ENCODE measurements around the gene PLAA.
"Not testable (repeated sequence)": the region's sequence is repeated elsewhere in the genome, so short reads cannot be mapped to it uniquely, and the experiment has no call there.

The PLAA gene

GRCh38 chr9:26888271-26888670 lies 58.8 kb downstream of the PLAA start:
- no peak overlapping the region for H3K4me3 ChIP-seq (ENCODE audit: low read depth in 1 of 2, low read length in 2 of 2)
- H3K27me3 ChIP-seq (ENCODE audit: control insufficient read depth in 1 of 2, insufficient read depth in 2 of 2, low read length in 2 of 2), result no peaks in the 10 kb centered on the region
- H3K27ac ChIP-seq (ENCODE audit: low read depth, low read length), result no peak overlapping the region
- H3K36me3 ChIP-seq (ENCODE audit: control insufficient read depth in 1 of 2, insufficient read depth in 2 of 2, low read length in 2 of 2), result peaks cover 2 to 11% of the 10 kb centered on the region in 2 donors
- H3K4me1 ChIP-seq (ENCODE audit: control insufficient read depth in 1 of 2, insufficient read depth in 2 of 2, low read length in 2 of 2), result peaks cover 3 to 9% of the 10 kb centered on the region in 2 donors
- no peaks in the 10 kb centered on the region for H3K9me3 ChIP-seq (ENCODE audit: control insufficient read depth in 1 of 2, low read length in 2 of 2)
- H3K9ac ChIP-seq (ENCODE audit: low read depth in 1 of 2, low read length in 2 of 2), result no peak overlapping the region

DNA sequence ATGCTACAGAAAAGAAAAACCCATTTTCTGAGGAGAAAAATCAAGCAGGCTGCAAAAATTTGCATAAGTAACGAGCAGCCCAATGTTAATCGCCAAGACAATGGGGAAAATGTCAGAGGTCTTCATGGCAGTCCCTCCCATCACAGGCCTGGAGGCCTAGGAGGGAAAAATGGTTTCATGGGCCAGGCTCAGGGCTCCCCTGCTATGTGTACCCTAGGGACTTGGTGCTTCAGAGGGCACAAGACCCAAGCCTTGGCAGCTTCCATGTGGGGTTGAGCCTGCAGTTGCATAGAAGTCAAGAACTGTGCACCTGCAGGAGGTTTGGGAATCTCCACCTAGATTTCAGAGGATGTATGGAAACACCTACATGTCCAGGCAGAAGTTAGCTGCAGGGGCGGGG lies 64.9 kb downstream of the PLAA start:
- Histone ChIP-seq H3K27me3 (ENCODE audit: control insufficient read depth in 1 of 2, insufficient read depth in 2 of 2, low read length in 2 of 2) (no peaks in the 10 kb centered on the region), H3K9me3 (ENCODE audit: control insufficient read depth in 1 of 2, low read length in 2 of 2) (peaks cover 0 to 7% of the 10 kb centered on the region in 2 donors), H3K4me3 (ENCODE audit: low read depth in 1 of 2, low read length in 2 of 2) (no peak overlapping the region), H3K27ac (ENCODE audit: low read depth, low read length) (no peak overlapping the region), H3K9ac (ENCODE audit: low read depth in 1 of 2, low read length in 2 of 2) (no peak overlapping the region), H3K4me1 (ENCODE audit: control insufficient read depth in 1 of 2, insufficient read depth in 2 of 2, low read length in 2 of 2) (no peaks in the 10 kb centered on the region), H3K36me3 (ENCODE audit: control insufficient read depth in 1 of 2, insufficient read depth in 2 of 2, low read length in 2 of 2) (peaks cover 18 to 56% of the 10 kb centered on the region in 2 donors)

DNA sequence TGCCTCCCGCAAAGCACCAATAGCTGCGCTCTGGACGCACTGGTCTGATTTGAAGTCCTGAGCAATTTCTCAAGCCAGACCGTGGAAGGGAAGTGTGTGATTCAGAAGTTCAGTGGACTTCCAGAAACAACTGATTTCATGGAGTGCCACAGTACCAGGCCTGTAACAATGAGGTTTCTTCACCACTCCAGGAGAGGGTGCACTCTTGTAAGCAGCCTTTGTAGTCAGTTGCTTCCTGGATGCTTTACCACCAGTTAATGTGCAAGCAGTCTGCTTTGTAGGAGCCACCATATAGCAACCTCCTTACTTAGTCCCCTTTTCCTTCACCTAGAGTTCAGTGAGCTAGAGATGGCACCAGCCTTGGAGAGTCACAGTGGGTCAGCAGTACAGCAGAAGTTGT lies 66.8 kb downstream of the PLAA start:
- H3K9me3 ChIP-seq (ENCODE audit: control insufficient read depth in 1 of 2, low read length in 2 of 2), result peaks cover 0 to 7% of the 10 kb centered on the region in 2 donors
- no peak overlapping the region for H3K4me3 ChIP-seq (ENCODE audit: low read depth in 1 of 2, low read length in 2 of 2)
- no peaks in the 10 kb centered on the region for H3K4me1 ChIP-seq (ENCODE audit: control insufficient read depth in 1 of 2, insufficient read depth in 2 of 2, low read length in 2 of 2)
- no peaks in the 10 kb centered on the region for H3K27me3 ChIP-seq (ENCODE audit: control insufficient read depth in 1 of 2, insufficient read depth in 2 of 2, low read length in 2 of 2)
- H3K9ac ChIP-seq (ENCODE audit: low read depth in 1 of 2, low read length in 2 of 2), result no peak overlapping the region
- no peak overlapping the region for H3K27ac ChIP-seq (ENCODE audit: low read depth, low read length)
- peaks cover 18 to 56% of the 10 kb centered on the region in 2 donors for H3K36me3 ChIP-seq (ENCODE audit: control insufficient read depth in 1 of 2, insufficient read depth in 2 of 2, low read length in 2 of 2)

GRCh38 chr9:26875155-26875554 lies 71.9 kb downstream of the PLAA start:
- H3K27ac ChIP-seq (ENCODE audit: low read depth, low read length); H3K27me3 ChIP-seq (ENCODE audit: control insufficient read depth in 1 of 2, insufficient read depth in 2 of 2, low read length in 2 of 2); H3K9ac ChIP-seq (ENCODE audit: low read depth in 1 of 2, low read length in 2 of 2); H3K9me3 ChIP-seq (ENCODE audit: control insufficient read depth in 1 of 2, low read length in 2 of 2); H3K4me1 ChIP-seq (ENCODE audit: control insufficient read depth in 1 of 2, insufficient read depth in 2 of 2, low read length in 2 of 2); H3K4me3 ChIP-seq (ENCODE audit: low read depth in 1 of 2, low read length in 2 of 2): not testable (repeated sequence)
- H3K36me3 ChIP-seq (ENCODE audit: control insufficient read depth in 1 of 2, insufficient read depth in 2 of 2, low read length in 2 of 2), result peaks cover 6 to 25% of the 10 kb centered on the region in 2 donors

GRCh38 chr9:26870292-26870691 lies 76.8 kb downstream of the PLAA start:
- Histone ChIP-seq H3K27me3 (ENCODE audit: control insufficient read depth in 1 of 2, insufficient read depth in 2 of 2, low read length in 2 of 2) (no peaks in the 10 kb centered on the region), H3K4me1 (ENCODE audit: control insufficient read depth in 1 of 2, insufficient read depth in 2 of 2, low read length in 2 of 2) (no peaks in the 10 kb centered on the region), H3K4me3 (ENCODE audit: low read depth in 1 of 2, low read length in 2 of 2) (no peak overlapping the region), H3K36me3 (ENCODE audit: control insufficient read depth in 1 of 2, insufficient read depth in 2 of 2, low read length in 2 of 2) (peaks cover 6 to 24% of the 10 kb centered on the region in 2 donors), H3K9me3 (ENCODE audit: control insufficient read depth in 1 of 2, low read length in 2 of 2) (no peaks in the 10 kb centered on the region), H3K27ac (ENCODE audit: low read depth, low read length) (no peak overlapping the region), H3K9ac (ENCODE audit: low read depth in 1 of 2, low read length in 2 of 2) (no peak overlapping the region)

- H3K4me3 ChIP-seq (ENCODE audit: low read depth in 1 of 2, low read length in 2 of 2), result no peak overlapping the region
- no peaks in the 10 kb centered on the region for H3K4me1 ChIP-seq (ENCODE audit: control insufficient read depth in 1 of 2, insufficient read depth in 2 of 2, low read length in 2 of 2)
- no peak overlapping the region for H3K27ac ChIP-seq (ENCODE audit: low read depth, low read length)
- H3K27me3 ChIP-seq (ENCODE audit: control insufficient read depth in 1 of 2, insufficient read depth in 2 of 2, low read length in 2 of 2), result no peaks in the 10 kb centered on the region
- H3K9ac ChIP-seq (ENCODE audit: low read depth in 1 of 2, low read length in 2 of 2), result no peak overlapping the region
- H3K9me3 ChIP-seq (ENCODE audit: control insufficient read depth in 1 of 2, low read length in 2 of 2), result no peaks in the 10 kb centered on the region
- H3K36me3 ChIP-seq (ENCODE audit: control insufficient read depth in 1 of 2, insufficient read depth in 2 of 2, low read length in 2 of 2), result peaks cover 5 to 25% of the 10 kb centered on the region in 2 donors
These were observed 84.0 kb downstream of the PLAA start for GRCh38 chr9:26863074-26863473.

- H3K9me3 ChIP-seq (ENCODE audit: control insufficient read depth in 1 of 2, low read length in 2 of 2), result no peaks in the 10 kb centered on the region
- H3K4me1 ChIP-seq (ENCODE audit: control insufficient read depth in 1 of 2, insufficient read depth in 2 of 2, low read length in 2 of 2), result no peaks in the 10 kb centered on the region
- peaks cover 7 to 52% of the 10 kb centered on the region in 2 donors for H3K36me3 ChIP-seq (ENCODE audit: control insufficient read depth in 1 of 2, insufficient read depth in 2 of 2, low read length in 2 of 2)
- no peaks in the 10 kb centered on the region for H3K27me3 ChIP-seq (ENCODE audit: control insufficient read depth in 1 of 2, insufficient read depth in 2 of 2, low read length in 2 of 2)
- no peak overlapping the region for H3K27ac ChIP-seq (ENCODE audit: low read depth, low read length)
- H3K4me3 ChIP-seq (ENCODE audit: low read depth in 1 of 2, low read length in 2 of 2), result no peak overlapping the region
- H3K9ac ChIP-seq (ENCODE audit: low read depth in 1 of 2, low read length in 2 of 2), result no peak overlapping the region
These were observed 90.5 kb downstream of the PLAA start for GRCh38 chr9:26856413-26857032.

Data from duodenal mucosa (tissue), 2 donors.